ENCODE results near the gene SLC24A4. TPM values are rescaled to one million over a fixed set of nuclear protein-coding genes. Genes with fewer than 3 reads are reported as not detected.
A peak's percentile ranks its signal among the peaks of the same experiment; 100 is the strongest.

The SLC24A4 gene
- total and polyA plus RNA-seq, 4 donors, result 5.8 to 11.8 (median 6.9) TPM

DNA sequence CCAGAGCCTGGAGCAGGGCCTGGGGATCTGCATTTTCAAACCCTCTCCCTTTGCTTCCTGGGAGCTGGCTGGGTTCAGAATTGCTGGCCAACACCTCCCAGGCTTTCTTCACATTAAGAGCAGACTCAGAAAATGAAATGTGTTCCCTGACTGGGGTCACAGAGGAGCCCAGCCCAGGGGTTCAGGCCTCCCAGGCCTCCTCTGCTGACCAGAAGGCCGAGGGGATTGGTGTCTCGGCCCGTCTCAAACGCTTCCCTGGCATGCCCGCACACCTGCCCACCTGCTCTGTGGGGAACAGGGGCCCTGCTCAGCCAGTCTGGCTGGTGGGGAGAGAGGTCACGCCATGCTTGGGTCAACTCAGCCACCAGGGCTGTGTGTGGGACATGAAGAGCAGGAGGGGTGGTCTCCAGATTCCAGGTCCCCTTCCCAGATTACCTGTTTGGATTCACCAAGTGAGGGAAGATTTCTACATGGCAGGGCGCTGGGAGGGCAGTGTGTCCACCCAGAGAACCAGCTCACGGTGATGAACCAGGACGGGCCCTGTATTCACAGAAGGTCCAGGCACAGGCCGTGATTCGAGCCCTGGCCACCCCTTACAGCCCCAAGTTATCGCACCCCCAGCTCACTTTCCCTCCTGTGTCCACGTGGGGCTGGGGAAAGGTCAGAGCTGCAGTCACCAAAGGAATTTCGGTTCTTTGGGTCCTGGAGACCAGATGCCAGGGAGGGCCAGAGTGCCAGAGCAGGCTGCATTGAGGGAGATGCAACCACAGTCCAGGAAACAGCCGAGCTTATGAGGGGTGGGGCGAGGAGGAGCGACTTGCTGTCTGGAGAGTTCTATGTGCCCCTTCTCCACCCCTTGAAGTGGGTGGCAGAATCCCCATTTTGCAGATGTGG lies 135.4 kb downstream of the SLC24A4 start:
- Histone ChIP-seq H3K9me3 (ENCODE audit: control insufficient read depth, insufficient read depth, low read length) (no peaks in the 10 kb centered on the region), H3K36me3 (ENCODE audit: control insufficient read depth, insufficient read depth, low read length) (peaks cover 17% of the 10 kb centered on the region), H3K27me3 (ENCODE audit: control insufficient read depth, insufficient read depth, low read length) (no peaks in the 10 kb centered on the region), H3K27ac (ENCODE audit: low read depth, low read length) (no peak overlapping the region), H3K4me3 (ENCODE audit: low read depth, low read length) (no peak overlapping the region), H3K4me1 (ENCODE audit: control insufficient read depth, insufficient read depth, low read length) (peaks cover 26% of the 10 kb centered on the region)
- DNase-seq (ENCODE audit: low read depth in 4 of 6, low spot score in 6 of 6), result no peak
- 91% methylated on average over 17 of the region's 17 CpGs for WGBS (ENCODE audit: insufficient coverage)

DNA sequence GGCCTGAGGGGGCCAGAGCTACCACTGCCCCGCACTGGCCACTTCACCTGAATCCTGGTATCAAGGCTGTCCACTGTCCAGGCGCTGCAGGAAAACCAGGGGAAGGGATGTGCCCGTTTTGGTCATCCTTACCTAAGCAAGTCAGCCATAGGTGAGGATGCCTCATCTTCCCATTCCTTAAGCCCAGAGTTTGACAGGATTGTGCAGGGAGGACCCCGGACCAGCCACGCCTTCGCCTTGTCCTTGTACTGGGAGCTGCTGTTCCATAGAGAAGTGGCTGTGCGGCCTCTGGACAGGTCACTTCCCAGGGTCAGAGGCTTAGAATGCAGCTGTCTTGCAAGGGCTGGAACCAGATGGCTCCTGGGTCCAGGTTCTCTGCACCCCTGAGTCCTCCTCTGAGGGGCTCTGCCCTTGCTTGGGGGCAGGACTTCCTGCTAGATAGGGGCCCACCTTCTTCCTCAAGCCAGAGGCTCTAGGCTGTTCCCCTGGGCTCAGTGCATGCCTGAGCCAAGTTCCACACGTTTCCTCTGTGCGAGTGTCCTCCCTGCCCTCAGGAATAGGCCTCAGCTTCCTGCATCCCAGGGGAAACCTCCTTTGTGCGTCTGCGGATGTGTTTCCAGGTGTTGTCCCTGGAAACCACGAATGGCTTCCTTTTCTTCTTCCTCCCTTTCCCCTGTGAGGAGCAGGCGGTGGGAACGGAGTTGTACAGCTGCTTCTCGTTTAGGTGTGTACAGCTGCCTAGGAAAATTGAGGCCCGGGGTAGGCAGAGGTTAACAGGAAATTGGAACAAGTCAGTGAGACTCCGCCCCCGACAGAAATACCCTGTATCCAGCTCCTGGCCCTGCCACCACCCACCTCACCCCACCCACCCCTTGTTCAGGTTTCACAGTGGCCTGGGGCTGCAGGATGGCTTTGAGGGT lies 136.3 kb downstream of the SLC24A4 start:
- DNase-seq (ENCODE audit: low read depth in 4 of 6, low spot score in 6 of 6), result no peak
- H3K9me3 ChIP-seq (ENCODE audit: control insufficient read depth, insufficient read depth, low read length), result no peaks in the 10 kb centered on the region
- no peak overlapping the region for H3K4me3 ChIP-seq (ENCODE audit: low read depth, low read length)
- 67% methylated on average over 12 of the region's 18 CpGs for WGBS (ENCODE audit: insufficient coverage)
- peaks cover 26% of the 10 kb centered on the region for H3K4me1 ChIP-seq (ENCODE audit: control insufficient read depth, insufficient read depth, low read length)
- H3K36me3 ChIP-seq (ENCODE audit: control insufficient read depth, insufficient read depth, low read length), result peaks cover 17% of the 10 kb centered on the region
- H3K27ac ChIP-seq (ENCODE audit: low read depth, low read length), result no peak overlapping the region
- H3K27me3 ChIP-seq (ENCODE audit: control insufficient read depth, insufficient read depth, low read length), result no peaks in the 10 kb centered on the region

DNA sequence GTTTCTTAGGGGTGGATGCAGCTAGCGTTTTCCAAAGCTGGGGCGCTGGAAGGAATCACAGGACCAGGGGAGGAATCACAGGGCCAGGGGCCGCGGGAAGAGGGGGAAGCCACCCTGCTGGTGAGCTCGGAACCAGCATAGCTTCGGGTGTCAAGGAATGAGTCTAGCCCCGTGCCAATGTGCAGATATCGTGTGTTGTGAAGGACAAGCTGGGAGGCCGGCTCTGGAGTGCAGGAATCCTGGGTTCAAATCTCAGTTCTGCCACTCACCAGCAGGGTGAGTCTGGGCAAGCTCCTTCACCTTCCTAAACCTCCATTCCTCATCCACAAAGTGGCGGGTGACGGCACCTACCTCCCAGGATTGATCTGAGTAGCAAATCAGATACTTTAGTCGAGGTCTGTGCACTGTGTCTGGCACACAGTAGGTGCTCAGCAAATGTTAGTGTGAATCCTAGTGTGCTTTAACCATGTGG lies 137.0 kb downstream of the SLC24A4 start:
- 75% methylated on average over 9 of the region's 12 CpGs for WGBS (ENCODE audit: insufficient coverage)

DNA sequence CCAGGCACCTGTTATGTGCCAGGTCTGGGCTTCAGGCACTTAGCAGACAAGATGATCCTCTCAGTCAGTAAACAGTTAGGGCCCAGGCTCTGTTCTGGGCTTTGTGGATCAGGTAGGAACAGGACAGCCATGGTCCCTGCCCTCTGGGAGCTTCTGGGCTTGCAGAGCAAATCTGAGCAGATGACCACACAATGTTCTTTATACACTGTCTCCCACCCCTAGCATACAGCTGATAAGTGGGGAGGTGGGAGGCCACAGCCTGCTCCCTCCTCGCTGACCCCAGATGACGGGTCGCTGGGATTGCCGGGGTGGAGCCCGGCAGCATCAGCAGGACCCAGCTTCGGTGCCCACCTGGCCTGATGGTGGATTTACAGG lies 137.6 kb downstream of the SLC24A4 start:
- peaks cover 26% of the 10 kb centered on the region for H3K4me1 ChIP-seq (ENCODE audit: control insufficient read depth, insufficient read depth, low read length)
- H3K4me3 ChIP-seq (ENCODE audit: low read depth, low read length), result no peak overlapping the region
- WGBS (ENCODE audit: insufficient coverage), result 72% methylated on average over 5 of the region's 6 CpGs
- H3K27ac ChIP-seq (ENCODE audit: low read depth, low read length), result no peak overlapping the region
- H3K9me3 ChIP-seq (ENCODE audit: control insufficient read depth, insufficient read depth, low read length), result no peaks in the 10 kb centered on the region
- no peak for DNase-seq (ENCODE audit: low read depth in 4 of 6, low spot score in 6 of 6)
- peaks cover 18% of the 10 kb centered on the region for H3K36me3 ChIP-seq (ENCODE audit: control insufficient read depth, insufficient read depth, low read length)
- no peaks in the 10 kb centered on the region for H3K27me3 ChIP-seq (ENCODE audit: control insufficient read depth, insufficient read depth, low read length)

More for the DNA sequence above, 137.0 kb downstream of the SLC24A4 start:
- DNase-seq (ENCODE audit: low read depth in 4 of 6, low spot score in 6 of 6), result no peak
- Histone ChIP-seq H3K4me1 (ENCODE audit: control insufficient read depth, insufficient read depth, low read length) (peaks cover 26% of the 10 kb centered on the region), H3K27me3 (ENCODE audit: control insufficient read depth, insufficient read depth, low read length) (no peaks in the 10 kb centered on the region), H3K9me3 (ENCODE audit: control insufficient read depth, insufficient read depth, low read length) (no peaks in the 10 kb centered on the region), H3K36me3 (ENCODE audit: control insufficient read depth, insufficient read depth, low read length) (peaks cover 17% of the 10 kb centered on the region), H3K4me3 (ENCODE audit: low read depth, low read length) (no peak overlapping the region), H3K27ac (ENCODE audit: low read depth, low read length) (no peak overlapping the region)

DNA sequence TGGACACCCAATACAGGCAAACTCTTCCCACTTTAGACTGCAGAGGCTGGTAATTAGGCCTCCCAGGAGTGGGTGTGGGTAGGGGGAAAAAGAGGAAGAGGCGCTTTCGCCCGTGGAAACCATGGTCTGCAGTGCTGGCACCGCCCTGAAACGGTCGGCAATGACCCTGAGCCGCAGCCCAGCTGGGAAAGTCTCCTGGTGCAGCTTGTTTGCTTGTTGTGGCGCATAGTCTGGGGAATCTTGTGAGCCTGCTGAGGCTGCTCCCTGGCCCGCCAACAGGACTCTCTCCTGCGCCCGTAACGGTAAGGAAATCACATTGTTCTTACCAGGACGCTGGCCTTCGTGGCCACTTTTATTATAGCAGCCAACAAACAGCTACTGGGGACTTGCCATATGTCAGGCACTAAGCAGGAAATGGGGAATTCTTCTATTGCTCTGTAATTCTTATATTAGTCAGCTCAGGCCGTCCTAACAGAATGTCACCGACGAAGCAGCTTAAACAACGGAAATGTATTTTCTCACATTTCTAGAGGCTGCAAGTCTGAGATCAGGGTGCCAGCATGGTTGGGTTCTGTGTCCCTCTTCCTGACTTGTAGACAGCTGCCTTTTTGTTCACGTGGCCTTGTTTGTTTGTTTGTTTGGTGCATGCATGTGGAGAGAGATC lies 138.1 kb downstream of the SLC24A4 start:
- H3K4me1 ChIP-seq (ENCODE audit: control insufficient read depth, insufficient read depth, low read length), result peaks cover 26% of the 10 kb centered on the region
- WGBS (ENCODE audit: insufficient coverage), result 54% methylated on average over 12 of the region's 19 CpGs
- peaks cover 20% of the 10 kb centered on the region for H3K36me3 ChIP-seq (ENCODE audit: control insufficient read depth, insufficient read depth, low read length)
- H3K27me3 ChIP-seq (ENCODE audit: control insufficient read depth, insufficient read depth, low read length), result no peaks in the 10 kb centered on the region
- H3K4me3 ChIP-seq (ENCODE audit: low read depth, low read length), result no peak overlapping the region
- H3K27ac ChIP-seq (ENCODE audit: low read depth, low read length), result no peak overlapping the region
- DNase-seq (ENCODE audit: low read depth in 4 of 6, low spot score in 6 of 6), result peak in 1 of 6 donors; percentile 41
- no peaks in the 10 kb centered on the region for H3K9me3 ChIP-seq (ENCODE audit: control insufficient read depth, insufficient read depth, low read length)

DNA sequence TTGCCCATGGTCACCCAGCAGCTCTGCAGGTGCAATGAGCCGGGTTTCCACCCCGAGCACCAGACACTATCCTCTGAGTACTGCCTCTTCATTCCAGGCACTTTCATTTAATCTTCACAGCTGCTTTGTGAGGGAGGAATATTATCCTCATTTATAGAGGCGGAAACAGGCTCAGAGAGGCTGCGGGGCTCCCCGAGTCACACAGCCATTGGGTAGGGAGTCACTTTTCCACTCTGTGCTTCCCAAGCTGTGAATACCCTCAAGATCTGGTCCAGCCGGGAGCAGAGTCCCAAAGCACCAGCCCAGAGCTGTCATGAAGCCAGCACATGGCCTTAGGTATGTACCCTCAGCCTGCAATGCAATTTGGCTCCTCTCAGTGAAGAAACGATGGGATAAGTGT lies 138.9 kb downstream of the SLC24A4 start:
- DNase-seq (ENCODE audit: low read depth in 4 of 6, low spot score in 6 of 6), result no peak
- no peak overlapping the region for H3K4me3 ChIP-seq (ENCODE audit: low read depth, low read length)
- H3K36me3 ChIP-seq (ENCODE audit: control insufficient read depth, insufficient read depth, low read length), result peaks cover 18% of the 10 kb centered on the region
- no peaks in the 10 kb centered on the region for H3K27me3 ChIP-seq (ENCODE audit: control insufficient read depth, insufficient read depth, low read length)
- H3K9me3 ChIP-seq (ENCODE audit: control insufficient read depth, insufficient read depth, low read length), result peaks cover 4% of the 10 kb centered on the region
- H3K4me1 ChIP-seq (ENCODE audit: control insufficient read depth, insufficient read depth, low read length), result peaks cover 22% of the 10 kb centered on the region
- no peak overlapping the region for H3K27ac ChIP-seq (ENCODE audit: low read depth, low read length)
- 79% methylated on average over 5 of the region's 7 CpGs for WGBS (ENCODE audit: insufficient coverage)

GRCh38 chr14:92462568-92462967 lies 139.6 kb downstream of the SLC24A4 start:
- Histone ChIP-seq H3K9me3 (ENCODE audit: control insufficient read depth, insufficient read depth, low read length) (peaks cover 7% of the 10 kb centered on the region), H3K4me1 (ENCODE audit: control insufficient read depth, insufficient read depth, low read length) (peaks cover 22% of the 10 kb centered on the region), H3K36me3 (ENCODE audit: control insufficient read depth, insufficient read depth, low read length) (peaks cover 18% of the 10 kb centered on the region), H3K27me3 (ENCODE audit: control insufficient read depth, insufficient read depth, low read length) (no peaks in the 10 kb centered on the region), H3K4me3 (ENCODE audit: low read depth, low read length) (no peak overlapping the region), H3K27ac (ENCODE audit: low read depth, low read length) (no peak overlapping the region)
- DNase-seq (ENCODE audit: low read depth in 4 of 6, low spot score in 6 of 6), result no peak
- no CpG with 5 or more reads among the region's 4 CpGs for WGBS (ENCODE audit: insufficient coverage)

DNA sequence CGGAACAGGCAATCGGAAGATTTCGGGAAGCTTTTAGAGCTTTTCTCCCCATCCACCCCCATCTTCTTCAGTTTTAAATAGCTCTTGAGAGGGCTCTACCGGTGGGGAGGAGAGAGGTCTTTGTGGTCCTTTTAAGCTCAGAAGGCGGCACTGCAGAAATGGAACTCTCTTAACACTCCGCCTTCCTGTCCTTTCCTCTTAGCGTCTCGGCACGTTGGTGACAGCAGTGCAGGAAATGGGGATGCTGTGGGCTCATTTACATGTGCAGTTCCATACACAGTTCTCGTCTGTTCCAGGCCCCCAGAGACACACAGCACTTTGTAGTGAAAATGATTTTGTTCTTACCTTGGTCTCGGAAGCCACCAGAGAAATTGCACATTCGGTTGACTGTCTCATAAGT lies 140.2 kb downstream of the SLC24A4 start:
- Histone ChIP-seq H3K4me3 (ENCODE audit: low read depth, low read length) (no peak overlapping the region), H3K4me1 (ENCODE audit: control insufficient read depth, insufficient read depth, low read length) (peaks cover 22% of the 10 kb centered on the region), H3K9me3 (ENCODE audit: control insufficient read depth, insufficient read depth, low read length) (peaks cover 7% of the 10 kb centered on the region), H3K27ac (ENCODE audit: low read depth, low read length) (no peak overlapping the region), H3K27me3 (ENCODE audit: control insufficient read depth, insufficient read depth, low read length) (no peaks in the 10 kb centered on the region), H3K36me3 (ENCODE audit: control insufficient read depth, insufficient read depth, low read length) (peaks cover 12% of the 10 kb centered on the region)
- WGBS (ENCODE audit: insufficient coverage), result 66% methylated on average over 5 of the region's 12 CpGs
- peak in 1 of 6 donors; percentile 19 for DNase-seq (ENCODE audit: low read depth in 4 of 6, low spot score in 6 of 6)

- 100% methylated on average over 2 of the region's 6 CpGs for WGBS (ENCODE audit: insufficient coverage)
- Histone ChIP-seq H3K36me3 (ENCODE audit: control insufficient read depth, insufficient read depth, low read length) (peaks cover 7% of the 10 kb centered on the region), H3K27ac (ENCODE audit: low read depth, low read length) (no peak overlapping the region), H3K4me3 (ENCODE audit: low read depth, low read length) (no peak overlapping the region), H3K9me3 (ENCODE audit: control insufficient read depth, insufficient read depth, low read length) (peaks cover 7% of the 10 kb centered on the region), H3K4me1 (ENCODE audit: control insufficient read depth, insufficient read depth, low read length) (peaks cover 15% of the 10 kb centered on the region), H3K27me3 (ENCODE audit: control insufficient read depth, insufficient read depth, low read length) (no peaks in the 10 kb centered on the region)
- no peak for DNase-seq (ENCODE audit: low read depth in 4 of 6, low spot score in 6 of 6)
Measured at GRCh38 chr14:92464156-92464555, 141.2 kb downstream of the SLC24A4 start.

Data from spinal cord (tissue), 10 donors.